ENCODE results near the gene BTN1A1. TPM values are rescaled to one million over a fixed set of nuclear protein-coding genes. Genes with fewer than 3 reads are reported as not detected.

BTN1A1 gene
- total RNA-seq, 6 experiments from 2014 or later = not detected

GRCh38 chr6:26531897-26532296 lies 31.8 kb downstream of the BTN1A1 start:
- DNase-seq (no peak), ATAC-seq (no peak)
- H3K4me3 ChIP-seq = no peak overlapping the region
- H3K9me3 ChIP-seq = no peaks in the 10 kb centered on the region
- no CpG with 5 or more reads among the region's 1 CpG for WGBS (ENCODE audit: insufficient coverage, low coverage, low lambda C conversion rate, missing lambda C conversion rate)
- intact Hi-C loops (cut with DNase I) = no loop called here
- no peak overlapping the region for H3K27ac ChIP-seq
- TF ChIP-seq POLR2A (IDR thresholded peaks at IDR 0.05) = no peak
- TF ChIP-seq, protein P1, sequence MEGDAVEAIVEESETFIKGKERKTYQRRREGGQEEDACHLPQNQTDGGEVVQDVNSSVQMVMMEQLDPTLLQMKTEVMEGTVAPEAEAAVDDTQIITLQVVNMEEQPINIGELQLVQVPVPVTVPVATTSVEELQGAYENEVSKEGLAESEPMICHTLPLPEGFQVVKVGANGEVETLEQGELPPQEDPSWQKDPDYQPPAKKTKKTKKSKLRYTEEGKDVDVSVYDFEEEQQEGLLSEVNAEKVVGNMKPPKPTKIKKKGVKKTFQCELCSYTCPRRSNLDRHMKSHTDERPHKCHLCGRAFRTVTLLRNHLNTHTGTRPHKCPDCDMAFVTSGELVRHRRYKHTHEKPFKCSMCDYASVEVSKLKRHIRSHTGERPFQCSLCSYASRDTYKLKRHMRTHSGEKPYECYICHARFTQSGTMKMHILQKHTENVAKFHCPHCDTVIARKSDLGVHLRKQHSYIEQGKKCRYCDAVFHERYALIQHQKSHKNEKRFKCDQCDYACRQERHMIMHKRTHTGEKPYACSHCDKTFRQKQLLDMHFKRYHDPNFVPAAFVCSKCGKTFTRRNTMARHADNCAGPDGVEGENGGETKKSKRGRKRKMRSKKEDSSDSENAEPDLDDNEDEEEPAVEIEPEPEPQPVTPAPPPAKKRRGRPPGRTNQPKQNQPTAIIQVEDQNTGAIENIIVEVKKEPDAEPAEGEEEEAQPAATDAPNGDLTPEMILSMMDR (IDR thresholded peaks at IDR 0.05) = no peak
- H3K27me3 ChIP-seq = no peaks in the 10 kb centered on the region
- no peaks in the 10 kb centered on the region for H3K36me3 ChIP-seq
- peaks cover 0 to 9% (median 2%) of the 10 kb centered on the region in 4 donors for H3K4me1 ChIP-seq

DNA sequence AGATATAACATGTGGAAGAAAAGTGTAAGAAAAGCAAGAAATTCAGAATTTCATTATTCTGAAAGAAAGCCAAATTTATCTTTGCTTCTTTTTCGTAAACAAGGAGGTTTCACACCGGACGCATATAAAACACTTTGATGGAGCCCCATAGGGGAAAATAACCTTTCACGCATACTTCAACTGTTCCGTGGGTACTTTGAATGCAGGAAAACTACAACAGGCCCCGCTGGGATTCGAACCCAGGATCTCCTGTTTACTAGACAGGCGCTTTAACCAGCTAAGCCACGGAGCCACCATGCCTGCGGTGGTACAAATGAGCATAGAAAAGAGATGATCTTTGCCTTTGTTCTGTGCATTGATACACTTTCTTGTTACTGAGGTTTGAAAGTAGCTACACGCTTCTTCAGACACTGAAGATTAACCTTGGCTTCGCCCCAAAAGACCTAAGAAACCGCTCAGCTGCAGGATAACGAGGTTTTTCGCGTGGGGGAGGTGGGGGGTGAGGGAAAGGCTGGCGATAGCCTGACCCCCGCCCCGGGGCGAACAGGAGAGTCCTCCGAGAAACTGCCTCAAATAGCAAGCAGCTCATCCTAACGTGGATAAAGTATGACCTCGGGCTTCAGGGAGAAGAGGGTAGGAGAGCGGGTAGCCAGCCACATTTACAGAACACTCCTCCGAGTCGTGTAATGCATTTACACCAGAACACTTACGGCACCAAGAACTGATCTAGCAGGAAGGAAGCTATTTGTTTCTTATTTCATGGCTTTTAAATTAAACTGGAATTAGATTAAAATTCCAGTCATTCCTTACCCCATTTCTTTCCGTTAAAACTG lies 32.8 kb downstream of the BTN1A1 start:
- no peaks in the 10 kb centered on the region for H3K27me3 ChIP-seq

DNA sequence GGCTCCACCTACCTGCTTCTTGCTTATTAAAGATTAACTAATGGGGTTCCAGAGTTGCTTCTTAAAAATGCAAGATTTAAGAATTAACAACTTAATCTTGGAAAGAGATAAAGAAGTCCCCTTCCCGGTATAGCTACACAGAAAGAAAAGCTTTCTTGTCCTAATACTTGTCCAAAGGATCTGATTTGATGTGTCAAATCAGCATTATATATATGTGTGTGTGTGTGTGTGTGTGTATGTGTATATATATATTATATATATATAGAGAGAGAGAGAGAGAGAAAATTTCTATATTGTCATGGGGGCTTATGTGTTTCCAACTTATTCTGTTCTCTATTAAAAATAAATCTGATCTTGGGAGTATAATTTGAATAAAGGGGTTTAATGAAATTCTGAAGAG lies 33.4 kb downstream of the BTN1A1 start:
- Histone ChIP-seq H3K36me3 (no peaks in the 10 kb centered on the region), H3K4me3 (peak overlapping the region; percentile 54 to 59 (median 58)), H3K9me3 (no peaks in the 10 kb centered on the region), H3K27me3 (no peaks in the 10 kb centered on the region), H3K4me1 (peaks cover 0 to 11% (median 2%) of the 10 kb centered on the region in 4 donors), H3K27ac (peak overlapping the region in 2 of 3 donors; percentile 43 to 48)
- 0% methylated on average over 1 of the region's 1 CpG for WGBS (ENCODE audit: insufficient coverage, low coverage, low lambda C conversion rate, missing lambda C conversion rate)
- intact Hi-C loops (cut with DNase I) = no loop called here
- DNase-seq (no peak), ATAC-seq (no peak)
- no peak for TF ChIP-seq POLR2A (IDR thresholded peaks at IDR 0.05)
- TF ChIP-seq, protein P1 (IDR thresholded peaks at IDR 0.05) = no peak

More for the DNA sequence above, 32.8 kb downstream of the BTN1A1 start:
- ATAC-seq = peak; percentile 50 to 78 (median 60)
- no peaks in the 10 kb centered on the region for H3K36me3 ChIP-seq
- TF ChIP-seq POLR2A (IDR thresholded peaks at IDR 0.05) = no peak
- TF ChIP-seq, protein P1 (IDR thresholded peaks at IDR 0.05) = no peak
- H3K4me1 ChIP-seq = peaks cover 0 to 11% (median 2%) of the 10 kb centered on the region in 4 donors
- H3K9me3 ChIP-seq = no peaks in the 10 kb centered on the region
- H3K4me3 ChIP-seq = peak overlapping the region; percentile 54 to 59 (median 58)
- intact Hi-C loops (cut with DNase I) = no loop called here
- peak; percentile 78 to 87 (median 80) for DNase-seq
- peak overlapping the region; percentile 43 to 51 (median 48) for H3K27ac ChIP-seq
- under 1% methylated on average over 28 of the region's 28 CpGs for WGBS (ENCODE audit: insufficient coverage, low coverage, low lambda C conversion rate, missing lambda C conversion rate)

DNA sequence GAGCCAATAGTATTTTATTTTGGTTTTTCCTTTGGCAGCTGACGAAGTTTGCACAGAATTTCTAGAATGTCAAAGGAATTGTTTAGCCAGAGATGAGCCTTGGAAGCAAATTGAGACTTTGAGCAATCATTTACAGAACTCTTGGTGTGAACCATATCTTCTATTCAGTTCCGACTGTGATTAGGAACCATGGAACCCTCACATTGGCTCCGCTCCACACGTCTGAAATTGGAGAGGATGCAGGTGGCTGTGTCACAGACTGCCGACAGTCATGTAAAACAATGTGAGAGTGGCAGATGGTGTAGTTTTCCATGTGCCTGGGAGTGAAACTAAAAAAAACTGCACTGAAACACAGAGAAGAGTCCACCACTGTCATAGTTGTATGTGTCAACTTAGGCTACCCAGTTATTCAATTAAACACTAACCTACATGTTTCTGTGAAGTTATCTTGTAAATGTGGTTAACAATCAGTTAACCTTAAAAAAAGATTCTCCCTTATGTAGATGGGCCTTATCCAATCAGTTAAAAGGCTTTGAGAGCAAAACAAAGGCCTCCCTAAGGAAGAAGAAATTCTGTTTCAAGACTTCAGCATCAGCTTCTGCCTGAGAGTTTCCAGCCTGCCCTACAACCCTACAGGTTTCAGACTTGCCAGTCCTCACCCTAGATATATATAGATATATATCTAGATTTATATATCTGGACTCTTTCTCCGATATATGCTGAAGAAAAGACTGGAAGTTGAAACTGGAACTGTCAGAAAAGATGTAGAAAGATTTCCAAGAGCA lies 34.8 kb downstream of the BTN1A1 start:
- no peak for ATAC-seq
- peaks cover 0 to 11% (median 2%) of the 10 kb centered on the region in 4 donors for H3K4me1 ChIP-seq
- H3K4me3 ChIP-seq = no peak overlapping the region
- no peaks in the 10 kb centered on the region for H3K36me3 ChIP-seq
- H3K27ac ChIP-seq = no peak overlapping the region
- no peaks in the 10 kb centered on the region for H3K27me3 ChIP-seq
- TF ChIP-seq, protein P1 (IDR thresholded peaks at IDR 0.05) = no peak
- TF ChIP-seq POLR2A (IDR thresholded peaks at IDR 0.05) = no peak
- no peaks in the 10 kb centered on the region for H3K9me3 ChIP-seq
- intact Hi-C loops (cut with DNase I) = no loop called here
- DNase-seq = no peak
- WGBS (ENCODE audit: insufficient coverage, low coverage, low lambda C conversion rate, missing lambda C conversion rate) = 75% methylated on average over 6 of the region's 6 CpGs

Data from right lobe of liver (tissue), 6 donors.